Body of pancreas (tissue), 4 donors: ENCODE measurements around the gene ASB18. TPM values are rescaled to one million over a fixed set of nuclear protein-coding genes. Genes with fewer than 3 reads are reported as not detected.

ENCODE experiments used
- ATAC-seq: fragments of 150-250 bp; one replicate; pipeline ENCODE4 v1.9.1; 2016
- DNase-seq, 4 donors: peaks; one replicate each; pipeline ENCODE4 v3.0.0-alpha.2; 2019
- H3K27ac ChIP-seq, 4 donors: fragments of 200-600 bp; sonication (generic); 1 replicate in 3 of 4; 2 replicates in 1 of 4; pipeline versions ENCODE4 v1.5.1 to v1.6.1; 2016 to 2019; ENCODE audit warnings: mild to moderate bottlenecking in 1 of 4, mixed read lengths in 1 of 4, moderate library complexity in 1 of 4
- H3K27me3 ChIP-seq, 2 donors: fragments of 200-600 bp; sonication (generic); one replicate each; pipeline ENCODE4 v1.6.0; 2016; ENCODE audit warnings: mild to moderate bottlenecking in 1 of 2
- H3K36me3 ChIP-seq, 2 donors: fragments of 200-600 bp; sonication (generic); replicated peaks in 1 of 2; 2 replicates each; pipeline ENCODE4 v1.5.1; 2016; ENCODE audit warnings: low read depth in 2 of 2; ENCODE audit not compliant: insufficient read depth in 1 of 2
- H3K4me1 ChIP-seq: fragments of 200-600 bp; sonication (generic); one replicate; pipeline ENCODE4 v1.6.0; 2016
- H3K4me3 ChIP-seq, 2 donors: fragments of 200-600 bp; sonication (generic); 1 replicate in 1 of 2; 2 replicates in 1 of 2; pipeline ENCODE4 v1.5.1; 2016 to 2019
- H3K9me3 ChIP-seq, 3 donors: fragments of 200-600 bp; sonication (generic); 1 replicate in 2 of 3; 2 replicates in 1 of 3; pipeline ENCODE4 v1.5.1; 2016
- POLR2A ChIP-seq, 3 donors: fragments of 450-650 bp; IDR thresholded peaks; one replicate each; pipeline ENCODE4 v1.6.1; 2016; ENCODE audit warnings: antibody characterized with exemption in 3 of 3, mild to moderate bottlenecking in 2 of 3
- WGBS, 2 donors: methylation state at CpG; one replicate each; pipeline ENCODE4 v1.1.5; 2017; 5-methylcytosine and 5-hydroxymethylcytosine counted together
- intact Hi-C: fragments of 100-400 bp; cut with DNase I; formaldehyde crosslinking; loops from one replicate; pipeline ENCODE4 v1.15.1; 2023
- total RNA-seq, 2 donors: library from RNA; depleted of rRNA; stranded (reverse); fragments of >200 nt; gene quantifications; one replicate each; pipeline ENCODE4 v1.1.0, GENCODE V29; 2016
- TF ChIP-seq, protein P1 (sequence below), 7 experiments: fragments of 450-650 bp in 4 of 7; fragments of 200-600 bp in 3 of 7; sonication (generic) in 3 of 7; IDR thresholded peaks; one replicate each; pipeline ENCODE4 v1.5.1; 2016 to 2019; ENCODE audit warnings: antibody characterized with exemption in 7 of 7

ASB18 gene
- total RNA-seq, 2 donors from 2014 or later = not detected

DNA sequence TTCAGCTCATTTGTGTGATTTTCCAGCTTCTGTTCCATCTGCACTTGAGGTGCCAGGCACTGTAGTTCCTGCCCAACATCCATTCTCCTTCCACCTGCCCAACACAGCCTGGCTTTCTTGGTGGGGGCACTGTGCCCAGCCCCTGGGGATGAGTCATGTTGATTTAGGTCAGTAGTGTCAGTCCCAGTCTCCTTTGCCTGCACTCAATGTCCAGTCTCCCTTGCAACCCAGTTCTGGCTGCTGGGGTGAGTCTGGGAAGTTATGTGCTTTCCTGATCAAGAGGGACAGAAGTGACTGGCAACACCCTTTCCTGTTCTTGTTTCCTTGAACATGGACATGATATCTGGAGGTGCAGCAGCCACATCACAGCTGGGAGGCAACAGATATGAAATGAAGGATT is 1.5 kb upstream of the ASB18 start:
- DNase-seq (no peak), ATAC-seq (no peak)
- no peaks in the 10 kb centered on the region for H3K4me1 ChIP-seq
- H3K27ac ChIP-seq = no peak overlapping the region
- H3K36me3 ChIP-seq = no peaks in the 10 kb centered on the region
- intact Hi-C loops = no loop called here
- H3K27me3 ChIP-seq = no peaks in the 10 kb centered on the region
- H3K9me3 ChIP-seq = peaks cover 0 to 7% (median 0%) of the 10 kb centered on the region in 3 donors
- TF ChIP-seq POLR2A (IDR thresholded peaks at IDR 0.05) = no peak
- TF ChIP-seq, protein P1, sequence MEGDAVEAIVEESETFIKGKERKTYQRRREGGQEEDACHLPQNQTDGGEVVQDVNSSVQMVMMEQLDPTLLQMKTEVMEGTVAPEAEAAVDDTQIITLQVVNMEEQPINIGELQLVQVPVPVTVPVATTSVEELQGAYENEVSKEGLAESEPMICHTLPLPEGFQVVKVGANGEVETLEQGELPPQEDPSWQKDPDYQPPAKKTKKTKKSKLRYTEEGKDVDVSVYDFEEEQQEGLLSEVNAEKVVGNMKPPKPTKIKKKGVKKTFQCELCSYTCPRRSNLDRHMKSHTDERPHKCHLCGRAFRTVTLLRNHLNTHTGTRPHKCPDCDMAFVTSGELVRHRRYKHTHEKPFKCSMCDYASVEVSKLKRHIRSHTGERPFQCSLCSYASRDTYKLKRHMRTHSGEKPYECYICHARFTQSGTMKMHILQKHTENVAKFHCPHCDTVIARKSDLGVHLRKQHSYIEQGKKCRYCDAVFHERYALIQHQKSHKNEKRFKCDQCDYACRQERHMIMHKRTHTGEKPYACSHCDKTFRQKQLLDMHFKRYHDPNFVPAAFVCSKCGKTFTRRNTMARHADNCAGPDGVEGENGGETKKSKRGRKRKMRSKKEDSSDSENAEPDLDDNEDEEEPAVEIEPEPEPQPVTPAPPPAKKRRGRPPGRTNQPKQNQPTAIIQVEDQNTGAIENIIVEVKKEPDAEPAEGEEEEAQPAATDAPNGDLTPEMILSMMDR (IDR thresholded peaks at IDR 0.05) = no peak
- no peak overlapping the region for H3K4me3 ChIP-seq

DNA sequence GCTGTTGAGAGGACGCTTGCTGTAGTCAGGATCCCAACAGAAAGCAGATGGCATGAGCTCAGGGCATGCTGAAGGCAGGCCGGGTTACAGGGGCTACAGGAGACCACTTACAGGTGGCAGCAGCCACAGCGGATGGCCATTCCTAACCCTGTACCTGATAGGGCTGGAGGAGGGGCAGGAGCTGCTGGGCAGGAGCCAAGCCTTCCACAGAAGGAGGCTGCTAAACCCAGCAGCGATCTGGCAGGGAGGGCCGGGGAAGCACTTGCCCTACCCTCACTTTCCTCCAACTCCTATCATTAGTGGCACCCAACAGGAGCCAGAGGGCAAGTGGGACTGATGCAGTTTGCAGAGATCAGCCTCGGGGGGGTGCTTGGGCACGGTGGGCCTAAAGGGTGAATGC is 2.0 kb downstream of the ASB18 start:
- Histone ChIP-seq H3K27ac (no peak overlapping the region), H3K4me1 (no peaks in the 10 kb centered on the region), H3K27me3 (no peaks in the 10 kb centered on the region), H3K36me3 (no peaks in the 10 kb centered on the region), H3K9me3 (no peaks in the 10 kb centered on the region), H3K4me3 (no peak overlapping the region)
- TF ChIP-seq, protein P1 (IDR thresholded peaks at IDR 0.05) = no peak
- TF ChIP-seq POLR2A (IDR thresholded peaks at IDR 0.05) = no peak
- ATAC-seq (no peak), DNase-seq (no peak)
- intact Hi-C loops = no loop called here
- 60 to 62% methylated on average over 5 to 7 of the region's 7 CpGs for WGBS, 2 donors

DNA sequence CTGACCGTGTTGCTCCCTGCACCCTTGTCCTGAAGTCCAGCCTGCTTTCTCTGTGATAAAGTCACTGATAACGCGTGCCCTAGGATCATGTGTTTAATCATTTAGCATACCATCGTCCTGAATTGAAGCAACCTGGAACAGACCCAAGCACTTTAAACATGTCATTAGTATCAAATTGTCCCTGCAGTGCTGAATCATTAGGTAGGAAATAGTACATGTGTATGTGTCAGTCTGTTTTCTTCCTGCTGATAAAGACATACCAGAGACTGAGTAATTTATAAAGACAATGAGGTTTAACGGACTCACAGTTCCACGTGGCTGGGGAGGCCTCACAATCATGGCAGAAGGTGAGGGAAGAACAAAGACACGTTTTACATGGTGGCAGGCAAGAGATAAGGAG is 2.8 kb downstream of the ASB18 start:
- Histone ChIP-seq H3K4me1 (no peaks in the 10 kb centered on the region), H3K27me3 (no peaks in the 10 kb centered on the region), H3K27ac (no peak overlapping the region), H3K4me3 (no peak overlapping the region), H3K36me3 (no peaks in the 10 kb centered on the region), H3K9me3 (no peaks in the 10 kb centered on the region)
- intact Hi-C loops = no loop called here
- TF ChIP-seq POLR2A (IDR thresholded peaks at IDR 0.05) = no peak
- TF ChIP-seq, protein P1 (IDR thresholded peaks at IDR 0.05) = no peak
- ATAC-seq = no peak
- DNase-seq = no peak
- WGBS, 2 donors = 41% methylated on average over 7 of the region's 7 CpGs

DNA sequence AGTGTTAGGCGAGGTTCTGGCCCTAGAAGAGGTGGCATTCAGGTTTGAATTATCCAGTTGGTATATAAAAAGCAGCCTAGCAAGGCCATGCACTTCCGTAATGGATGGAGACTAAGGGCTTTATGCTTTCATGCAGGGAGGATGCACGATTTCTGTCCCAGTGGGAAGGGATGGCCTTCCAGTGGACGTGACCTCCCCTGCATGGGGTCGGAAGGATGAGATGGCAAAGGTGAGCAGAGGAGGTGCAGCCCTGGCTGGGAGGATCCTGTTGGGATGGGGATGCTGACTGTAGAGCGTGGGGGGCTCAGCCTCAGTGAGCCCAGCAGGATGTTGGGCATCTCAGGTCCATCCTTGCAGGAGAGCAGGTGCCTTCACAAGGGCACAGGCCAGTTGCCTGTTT is 4.8 kb downstream of the ASB18 start:
- Histone ChIP-seq H3K27ac (no peak overlapping the region), H3K9me3 (no peaks in the 10 kb centered on the region), H3K4me3 (no peak overlapping the region), H3K36me3 (no peaks in the 10 kb centered on the region), H3K4me1 (no peaks in the 10 kb centered on the region), H3K27me3 (no peaks in the 10 kb centered on the region)
- WGBS, 2 donors = 52 to 64% methylated on average over 6 of the region's 6 CpGs
- DNase-seq (no peak), ATAC-seq (no peak)
- TF ChIP-seq, protein P1 (IDR thresholded peaks at IDR 0.05) = no peak
- no peak for TF ChIP-seq POLR2A (IDR thresholded peaks at IDR 0.05)
- intact Hi-C loops = no loop called here

DNA sequence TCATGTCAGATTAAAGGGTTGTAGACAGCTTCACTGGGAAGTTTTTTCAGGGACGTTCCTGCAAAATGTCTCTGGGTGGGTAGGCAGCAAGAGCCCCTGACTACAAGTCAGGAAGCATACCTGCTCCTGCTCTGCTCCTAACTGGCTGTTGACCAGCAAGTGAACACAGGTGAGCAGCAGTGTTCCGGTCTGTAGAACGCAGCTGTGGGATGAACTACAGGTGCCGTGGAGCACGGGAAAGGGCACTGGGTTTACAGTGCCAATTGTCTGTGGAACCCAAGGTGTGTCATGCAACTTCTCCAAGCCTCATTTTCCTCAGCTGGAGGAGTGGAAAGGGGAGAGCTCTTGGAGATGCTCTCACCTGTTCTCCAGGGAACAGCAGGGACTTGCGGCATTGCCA is 6.6 kb downstream of the ASB18 start:
- H3K9me3 ChIP-seq = no peaks in the 10 kb centered on the region
- WGBS, 2 donors = 61 to 73% methylated on average over 6 of the region's 6 CpGs
- H3K27ac ChIP-seq = no peak overlapping the region
- H3K4me1 ChIP-seq = no peaks in the 10 kb centered on the region
- no peak for DNase-seq
- TF ChIP-seq, protein P1 (IDR thresholded peaks at IDR 0.05) = no peak
- TF ChIP-seq POLR2A (IDR thresholded peaks at IDR 0.05) = no peak
- intact Hi-C loops = no loop called here
- no peaks in the 10 kb centered on the region for H3K36me3 ChIP-seq
- H3K27me3 ChIP-seq = no peaks in the 10 kb centered on the region
- H3K4me3 ChIP-seq = no peak overlapping the region
- ATAC-seq = no peak
